GM19035 (cell line): ENCODE results near the gene CEP63.
"Not testable (repeated sequence)": the region's sequence is repeated elsewhere in the genome, so short reads cannot be mapped to it uniquely, and the experiment has no call there.

ENCODE experiments used
- ATAC-seq: cut with Tn5 transposase; IDR thresholded peaks from one replicate; pipeline ENCODE4 v1.9.1; 2021; ENCODE audit not compliant: unreplicated experiment

Gene CEP63

GRCh38 chr3:134567605-134568004 lies 81.7 kb downstream of the CEP63 start:
- no peak for ATAC-seq

GRCh38 chr3:134568790-134569189 lies 82.9 kb downstream of the CEP63 start:
- ATAC-seq, result no peak

GRCh38 chr3:134569899-134570298 lies 84.0 kb downstream of the CEP63 start:
- not testable (repeated sequence) for ATAC-seq

- no peak for ATAC-seq
These were observed 90.6 kb downstream of the CEP63 start for GRCh38 chr3:134576426-134576825.

- ATAC-seq, result no peak
These were observed 91.0 kb downstream of the CEP63 start for GRCh38 chr3:134576831-134577230.

- ATAC-seq, result no peak
These were observed 93.3 kb downstream of the CEP63 start for GRCh38 chr3:134579141-134579665.

- no peak for ATAC-seq
These were observed 104.9 kb downstream of the CEP63 start for GRCh38 chr3:134590766-134591165.

GRCh38 chr3:134592806-134593205 lies 106.9 kb downstream of the CEP63 start:
- no peak for ATAC-seq

GRCh38 chr3:134594331-134594741 lies 108.5 kb downstream of the CEP63 start:
- no peak for ATAC-seq

- not testable (repeated sequence) for ATAC-seq
These were observed 109.1 kb downstream of the CEP63 start for GRCh38 chr3:134594986-134595385.

GRCh38 chr3:134597390-134597970 lies 111.6 kb downstream of the CEP63 start:
- no peak for ATAC-seq

GRCh38 chr3:134598763-134599545 lies 113.1 kb downstream of the CEP63 start:
- ATAC-seq, result no peak

- ATAC-seq, result no peak
These were observed 114.3 kb downstream of the CEP63 start for GRCh38 chr3:134600206-134600605.

- peak; percentile 78 for ATAC-seq
These were observed 115.0 kb downstream of the CEP63 start for GRCh38 chr3:134600685-134601463.

- no peak for ATAC-seq
These were observed 115.9 kb downstream of the CEP63 start for GRCh38 chr3:134601539-134602439.

GRCh38 chr3:134602440-134602814 lies 116.6 kb downstream of the CEP63 start:
- no peak for ATAC-seq

- ATAC-seq, result no peak
These were observed 117.6 kb downstream of the CEP63 start for GRCh38 chr3:134603480-134603879.

- ATAC-seq, result no peak
These were observed 118.1 kb downstream of the CEP63 start for GRCh38 chr3:134603956-134604355.

- no peak for ATAC-seq
These were observed 119.7 kb downstream of the CEP63 start for GRCh38 chr3:134605556-134605955.
